ENCODE data around the gene PDSS1. TPM values are rescaled to one million over a fixed set of nuclear protein-coding genes. Genes with fewer than 3 reads are reported as not detected.

The PDSS1 gene
- total RNA-seq, 2 experiments from 2014 or later: 30.2 to 30.7 TPM

DNA sequence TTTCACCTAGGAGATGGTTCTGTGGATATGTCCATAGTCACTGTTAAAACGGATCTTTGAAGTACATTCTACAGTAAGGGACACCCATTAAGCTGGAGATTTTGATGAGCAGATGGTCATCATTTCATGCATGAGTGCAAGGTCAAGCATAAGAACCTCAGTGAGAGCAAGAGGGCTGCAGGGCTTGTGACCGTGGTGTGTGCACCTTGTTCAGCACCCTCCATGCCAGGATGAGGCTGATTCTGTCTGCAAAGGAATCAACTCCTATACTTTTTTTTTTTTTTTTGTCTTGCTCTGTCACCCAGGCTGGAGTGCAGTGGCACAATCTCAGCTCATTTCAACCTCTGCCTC, 17.6 kb downstream of the PDSS1 start:
- no peak overlapping the region for H3K4me3 Mint-ChIP-seq
- peaks cover 25% of the 10 kb centered on the region for H3K36me3 Mint-ChIP-seq
- no peak overlapping the region for H3K27ac Mint-ChIP-seq

DNA sequence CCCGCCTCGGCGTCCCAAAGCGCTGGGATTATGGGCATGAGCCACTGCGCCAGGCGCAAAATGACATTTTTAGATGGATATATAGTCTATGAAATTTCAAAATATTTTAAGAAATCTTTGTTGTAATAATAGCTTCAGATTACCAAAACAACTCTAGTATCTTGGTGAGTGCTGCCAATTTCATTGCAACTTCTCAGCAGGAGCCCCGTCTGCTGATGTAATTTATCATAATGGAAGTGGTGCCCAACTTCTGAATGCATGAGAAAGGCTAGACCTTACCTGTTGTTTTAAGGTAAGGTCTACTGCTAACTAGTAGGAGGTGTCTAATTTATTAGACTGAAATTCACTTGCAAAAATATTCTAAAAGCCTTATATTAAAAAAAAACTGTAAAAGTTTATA, 20.0 kb downstream of the PDSS1 start:
- Mint-ChIP-seq H3K9me3 (no peaks in the 10 kb centered on the region), H3K4me3 (no peak overlapping the region), H3K4me1 (peaks cover 3% of the 10 kb centered on the region), H3K27me3 (no peaks in the 10 kb centered on the region), H3K27ac (no peak overlapping the region), H3K36me3 (peaks cover 17% of the 10 kb centered on the region)
- DNase-seq: no peak

More for the DNA sequence above, 17.6 kb downstream of the PDSS1 start:
- H3K27me3 Mint-ChIP-seq: no peaks in the 10 kb centered on the region
- no peak for DNase-seq
- peaks cover 1% of the 10 kb centered on the region for H3K4me1 Mint-ChIP-seq
- H3K9me3 Mint-ChIP-seq: no peaks in the 10 kb centered on the region

DNA sequence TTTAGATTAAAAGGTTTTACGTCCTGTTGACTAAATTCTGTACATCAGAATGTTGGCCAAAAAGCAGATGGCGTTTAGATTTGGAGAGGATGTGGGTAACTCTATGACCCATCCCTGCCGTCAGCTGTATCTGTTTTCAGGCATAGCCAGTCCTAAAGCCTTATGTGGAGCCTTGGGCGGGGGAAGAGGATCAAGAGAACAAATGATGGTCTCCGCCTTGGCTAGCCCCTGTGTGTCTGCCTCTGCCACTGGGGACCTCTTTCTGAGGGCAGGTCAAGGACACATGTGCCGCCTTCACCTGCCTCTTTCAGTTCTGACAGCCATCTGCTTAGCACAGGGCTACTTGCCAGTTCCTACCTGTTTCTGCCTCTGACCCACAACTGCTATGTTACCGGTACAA, 24.1 kb downstream of the PDSS1 start:
- H3K4me3 Mint-ChIP-seq: no peak overlapping the region
- DNase-seq: no peak
- H3K4me1 Mint-ChIP-seq: peaks cover 3% of the 10 kb centered on the region
- no peaks in the 10 kb centered on the region for H3K9me3 Mint-ChIP-seq
- H3K27ac Mint-ChIP-seq: no peak overlapping the region
- H3K36me3 Mint-ChIP-seq: peaks cover 15% of the 10 kb centered on the region
- no peaks in the 10 kb centered on the region for H3K27me3 Mint-ChIP-seq

DNA sequence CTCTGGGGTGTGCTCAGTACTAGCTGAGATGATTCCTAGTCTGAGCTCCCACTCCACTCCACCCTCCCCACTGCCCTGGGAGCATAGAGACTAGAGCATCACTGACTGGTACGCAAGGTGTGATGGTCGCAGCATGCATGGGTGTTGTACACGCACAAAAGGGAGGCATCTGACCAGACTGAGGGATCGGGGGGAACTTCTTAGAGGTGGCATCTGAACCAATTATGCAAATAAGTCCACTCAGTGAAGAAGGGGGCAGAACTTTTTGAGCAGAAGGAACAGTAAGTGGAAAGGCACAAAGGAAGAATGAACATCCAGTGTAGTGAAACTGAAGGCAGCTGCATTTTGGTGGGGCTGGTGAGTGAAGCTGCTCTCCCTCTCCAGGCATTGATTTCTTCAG, 25.5 kb downstream of the PDSS1 start:
- H3K27ac Mint-ChIP-seq: no peak overlapping the region

DNA sequence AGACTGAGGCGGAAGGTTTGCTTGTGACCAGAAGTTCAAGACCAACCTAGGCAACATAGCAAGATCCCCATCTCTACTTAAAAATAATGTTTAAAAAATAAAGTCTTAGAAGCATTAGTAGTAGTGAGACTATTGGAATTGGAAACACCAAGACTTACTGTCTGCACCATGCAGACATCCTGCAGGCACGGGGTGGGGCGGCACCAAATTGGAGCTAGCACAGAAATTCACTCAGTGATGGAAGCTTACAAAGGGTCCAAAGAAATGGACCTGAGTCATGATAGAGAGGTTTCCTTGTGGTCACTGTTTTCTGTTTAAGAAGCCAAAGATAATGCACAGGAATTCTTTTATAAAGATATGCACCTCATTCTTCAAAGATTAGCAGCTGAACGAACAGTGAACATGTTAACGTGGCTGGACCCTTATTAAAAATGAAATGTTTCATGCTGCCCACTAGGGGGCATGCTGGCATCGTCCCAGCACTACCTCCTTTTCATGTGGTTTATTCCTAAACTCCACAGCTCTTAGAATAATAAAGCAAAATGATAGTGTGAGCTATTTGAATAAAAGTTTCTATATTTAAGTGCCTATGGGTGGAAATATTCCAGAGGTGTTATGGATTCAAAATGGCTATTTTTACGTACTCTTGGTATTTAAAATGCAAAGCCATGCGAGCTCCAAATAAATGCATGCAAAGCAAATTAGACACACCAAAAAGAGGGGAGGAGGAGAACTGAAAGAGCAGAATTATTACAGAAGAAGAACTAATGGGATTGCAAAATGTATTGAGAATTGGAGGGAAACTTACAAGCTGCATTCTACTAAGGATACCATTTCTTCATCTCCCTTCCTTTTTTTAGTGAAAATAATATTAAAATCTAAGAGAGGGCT, 28.6 kb downstream of the PDSS1 start:
- DNase-seq: peak; percentile 25
- H3K36me3 Mint-ChIP-seq: peaks cover 24% of the 10 kb centered on the region
- H3K9me3 Mint-ChIP-seq: no peaks in the 10 kb centered on the region
- H3K27ac Mint-ChIP-seq: no peak overlapping the region
- no peak overlapping the region for H3K4me3 Mint-ChIP-seq
- peaks cover 2% of the 10 kb centered on the region for H3K4me1 Mint-ChIP-seq
- H3K27me3 Mint-ChIP-seq: no peaks in the 10 kb centered on the region

More for the DNA sequence above, 25.5 kb downstream of the PDSS1 start:
- H3K4me3 Mint-ChIP-seq: no peak overlapping the region
- no peaks in the 10 kb centered on the region for H3K9me3 Mint-ChIP-seq
- H3K4me1 Mint-ChIP-seq: peaks cover 3% of the 10 kb centered on the region
- DNase-seq: no peak
- H3K36me3 Mint-ChIP-seq: peaks cover 19% of the 10 kb centered on the region
- H3K27me3 Mint-ChIP-seq: no peaks in the 10 kb centered on the region

DNA sequence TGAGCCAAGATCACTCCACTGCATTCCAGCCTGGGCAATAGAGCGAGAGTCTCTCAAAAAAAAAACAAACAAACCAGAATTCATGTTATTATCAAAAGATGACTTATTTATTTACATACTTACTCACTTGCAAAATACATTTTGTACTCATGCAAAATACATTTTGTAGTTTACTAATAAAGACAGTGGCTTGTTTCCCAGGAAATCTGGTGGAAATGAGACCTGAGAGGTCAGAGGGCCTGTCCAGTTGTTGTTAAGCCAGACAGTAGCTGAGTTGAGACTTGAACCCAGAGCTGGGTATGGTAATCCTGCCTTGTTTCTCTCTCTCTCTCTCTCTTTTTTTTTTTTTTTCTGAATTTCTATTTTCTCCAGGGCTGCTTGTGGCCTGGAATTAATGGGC, 29.5 kb downstream of the PDSS1 start:
- H3K36me3 Mint-ChIP-seq: peaks cover 21% of the 10 kb centered on the region
- DNase-seq: no peak
- no peaks in the 10 kb centered on the region for H3K27me3 Mint-ChIP-seq
- H3K27ac Mint-ChIP-seq: no peak overlapping the region
- H3K4me3 Mint-ChIP-seq: no peak overlapping the region
- no peaks in the 10 kb centered on the region for H3K9me3 Mint-ChIP-seq
- H3K4me1 Mint-ChIP-seq: no peaks in the 10 kb centered on the region

DNA sequence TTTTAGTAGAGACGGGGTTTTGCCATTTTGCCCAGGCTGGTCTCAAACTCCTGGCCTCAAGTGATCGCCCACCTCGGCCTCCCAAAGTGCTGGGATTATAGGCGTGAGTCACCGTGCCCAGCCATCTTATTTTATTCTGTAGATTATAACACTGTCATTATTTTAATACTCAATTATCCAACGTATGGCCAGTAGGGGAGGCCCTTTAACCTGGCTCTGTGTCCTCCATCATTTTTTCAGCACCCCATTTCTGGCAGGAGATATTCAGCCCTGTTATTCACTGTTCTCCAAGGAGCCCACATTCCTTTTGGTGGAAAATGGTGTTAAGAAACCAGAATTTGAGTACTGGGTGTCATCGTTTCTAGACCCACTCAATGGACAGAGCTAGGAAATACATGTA, 31.5 kb downstream of the PDSS1 start:
- no peak overlapping the region for H3K4me3 Mint-ChIP-seq
- no peaks in the 10 kb centered on the region for H3K27me3 Mint-ChIP-seq
- no peak overlapping the region for H3K27ac Mint-ChIP-seq
- no peaks in the 10 kb centered on the region for H3K9me3 Mint-ChIP-seq
- H3K36me3 Mint-ChIP-seq: peaks cover 27% of the 10 kb centered on the region
- no peak for DNase-seq
- H3K4me1 Mint-ChIP-seq: no peaks in the 10 kb centered on the region

DNA sequence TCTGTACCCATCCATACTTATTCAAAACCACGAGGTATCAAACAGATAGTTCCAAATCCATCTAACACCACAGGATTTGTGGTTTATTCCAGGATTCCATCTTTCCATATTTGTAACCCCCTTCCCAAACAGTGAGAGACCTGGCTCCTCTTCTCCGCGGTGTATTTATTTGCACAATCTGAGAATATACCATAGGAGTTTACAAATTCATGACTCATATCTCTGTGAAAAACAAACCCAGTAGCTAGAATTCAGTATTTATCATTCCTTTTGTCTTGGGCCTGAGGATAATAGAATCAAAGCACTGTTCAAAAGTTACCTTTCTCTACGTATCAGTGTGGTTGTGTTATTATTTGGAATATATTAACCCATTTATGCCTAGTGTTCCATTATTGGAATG, 31.9 kb downstream of the PDSS1 start:
- no peak overlapping the region for H3K4me3 Mint-ChIP-seq
- H3K36me3 Mint-ChIP-seq: peaks cover 25% of the 10 kb centered on the region

DNA sequence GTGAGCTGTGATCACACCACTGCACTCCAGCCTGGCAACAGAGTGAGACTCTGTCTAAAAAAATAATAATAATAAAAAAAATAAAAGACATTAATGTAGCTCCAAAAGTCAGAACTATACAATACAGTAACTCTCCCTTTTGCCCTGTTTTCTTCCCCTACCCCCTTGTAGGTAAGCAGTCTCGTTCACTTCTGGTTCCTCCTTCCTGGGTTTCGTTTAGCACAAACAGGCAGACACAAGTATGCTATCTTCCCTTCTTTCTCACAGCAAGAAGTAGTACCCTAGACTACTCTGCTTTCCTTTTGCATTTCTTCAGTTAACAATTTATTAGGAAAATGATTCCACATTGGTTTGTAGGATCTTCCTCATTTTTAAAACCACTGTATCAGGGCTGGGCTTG, 33.1 kb downstream of the PDSS1 start:
- Mint-ChIP-seq H3K4me1 (no peaks in the 10 kb centered on the region), H3K9me3 (no peaks in the 10 kb centered on the region), H3K36me3 (peaks cover 29% of the 10 kb centered on the region), H3K27ac (no peak overlapping the region), H3K4me3 (no peak overlapping the region), H3K27me3 (no peaks in the 10 kb centered on the region)
- DNase-seq: no peak

More for the DNA sequence above, 31.9 kb downstream of the PDSS1 start:
- Mint-ChIP-seq H3K27ac (no peak overlapping the region), H3K9me3 (no peaks in the 10 kb centered on the region), H3K4me1 (no peaks in the 10 kb centered on the region), H3K27me3 (no peaks in the 10 kb centered on the region)
- no peak for DNase-seq

DNA sequence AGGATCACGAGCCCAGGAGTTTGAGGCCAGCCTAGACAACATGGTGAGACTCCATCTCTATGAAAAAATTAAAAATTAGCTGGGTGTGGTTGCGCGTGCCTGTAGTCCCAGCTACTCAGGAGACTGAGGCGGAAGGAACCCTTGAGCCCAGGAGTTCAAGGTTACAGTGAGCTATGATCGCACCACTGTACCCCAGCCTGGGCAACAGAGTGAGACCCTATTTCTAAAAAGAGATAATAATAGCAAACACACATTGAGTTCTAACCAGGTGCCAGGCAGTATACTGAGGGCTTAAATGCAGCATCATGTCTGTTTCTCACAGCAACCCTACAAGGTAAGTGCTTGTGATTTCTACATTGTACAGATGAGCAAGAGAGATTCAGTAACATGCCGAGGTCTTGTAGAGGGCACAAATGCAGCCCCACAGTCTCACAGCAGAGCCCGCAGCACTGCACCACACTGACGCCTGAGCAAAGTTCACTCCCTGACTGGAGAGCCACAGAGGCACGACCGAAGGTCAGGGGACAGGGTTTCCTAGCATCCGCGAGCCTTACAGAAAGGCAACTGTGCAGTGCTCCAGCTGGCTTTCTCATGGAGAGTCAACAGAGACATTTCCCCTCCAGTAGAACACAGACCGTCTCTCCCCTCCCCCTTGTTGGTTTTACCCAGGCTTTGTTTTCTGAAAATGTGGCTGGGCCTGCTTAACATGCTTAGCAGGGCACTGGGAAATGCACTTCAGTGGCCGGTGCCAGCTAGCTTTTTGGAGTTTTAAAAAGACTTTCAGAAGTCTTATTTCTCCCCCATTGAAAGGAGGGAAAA, 36.5 kb downstream of the PDSS1 start:
- H3K9me3 Mint-ChIP-seq: no peaks in the 10 kb centered on the region
- peaks cover 18% of the 10 kb centered on the region for H3K4me1 Mint-ChIP-seq
- H3K27me3 Mint-ChIP-seq: no peaks in the 10 kb centered on the region
- H3K4me3 Mint-ChIP-seq: no peak overlapping the region
- H3K27ac Mint-ChIP-seq: no peak overlapping the region
- peaks cover 33% of the 10 kb centered on the region for H3K36me3 Mint-ChIP-seq
- DNase-seq: no peak

DNA sequence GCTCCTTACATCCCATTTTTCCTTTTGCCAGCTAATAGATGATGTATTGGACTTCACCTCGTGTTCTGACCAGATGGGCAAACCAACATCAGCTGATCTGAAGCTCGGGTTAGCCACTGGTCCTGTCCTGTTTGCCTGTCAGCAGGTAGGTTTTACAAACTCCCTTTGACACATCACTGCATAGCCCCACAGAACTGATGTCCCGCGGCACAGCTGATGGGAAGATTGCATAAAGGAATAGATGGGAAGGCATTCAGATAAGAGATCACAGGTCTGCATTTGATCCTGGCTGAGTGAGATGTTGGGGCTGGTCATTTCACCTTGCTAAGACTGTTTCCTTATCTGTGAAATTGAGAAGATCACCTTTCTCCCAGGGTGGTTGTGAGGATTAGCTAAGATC, 37.9 kb downstream of the PDSS1 start:
- H3K27ac Mint-ChIP-seq: no peak overlapping the region
- H3K4me3 Mint-ChIP-seq: no peak overlapping the region
- no peaks in the 10 kb centered on the region for H3K9me3 Mint-ChIP-seq
- H3K4me1 Mint-ChIP-seq: peaks cover 20% of the 10 kb centered on the region
- H3K36me3 Mint-ChIP-seq: peaks cover 36% of the 10 kb centered on the region
- no peaks in the 10 kb centered on the region for H3K27me3 Mint-ChIP-seq
- DNase-seq: no peak

DNA sequence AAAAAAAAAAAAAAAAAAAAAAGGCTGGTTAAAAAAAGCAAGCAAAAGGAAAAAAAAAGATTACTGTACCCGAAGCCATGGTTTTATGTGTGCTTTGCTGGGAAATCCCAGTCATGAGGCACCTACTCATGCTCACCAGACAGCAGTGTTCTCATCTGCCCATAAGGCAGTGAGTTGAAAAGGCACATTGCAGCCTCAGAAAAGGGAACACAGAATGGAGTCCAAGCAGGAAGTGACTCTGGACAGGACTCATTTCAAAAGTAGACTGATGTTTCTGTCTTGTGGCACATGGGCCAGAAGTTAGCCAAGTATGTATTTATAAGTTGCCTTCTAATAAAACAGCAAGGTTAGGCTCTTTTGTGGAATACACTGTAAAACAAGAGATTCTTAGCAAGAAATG, 40.2 kb downstream of the PDSS1 start:
- DNase-seq: peak; percentile 18
- Mint-ChIP-seq H3K4me3 (no peak overlapping the region), H3K27ac (peak overlapping the region; percentile 75), H3K9me3 (no peaks in the 10 kb centered on the region), H3K36me3 (peaks cover 51% of the 10 kb centered on the region), H3K4me1 (peaks cover 20% of the 10 kb centered on the region), H3K27me3 (no peaks in the 10 kb centered on the region)

DNA sequence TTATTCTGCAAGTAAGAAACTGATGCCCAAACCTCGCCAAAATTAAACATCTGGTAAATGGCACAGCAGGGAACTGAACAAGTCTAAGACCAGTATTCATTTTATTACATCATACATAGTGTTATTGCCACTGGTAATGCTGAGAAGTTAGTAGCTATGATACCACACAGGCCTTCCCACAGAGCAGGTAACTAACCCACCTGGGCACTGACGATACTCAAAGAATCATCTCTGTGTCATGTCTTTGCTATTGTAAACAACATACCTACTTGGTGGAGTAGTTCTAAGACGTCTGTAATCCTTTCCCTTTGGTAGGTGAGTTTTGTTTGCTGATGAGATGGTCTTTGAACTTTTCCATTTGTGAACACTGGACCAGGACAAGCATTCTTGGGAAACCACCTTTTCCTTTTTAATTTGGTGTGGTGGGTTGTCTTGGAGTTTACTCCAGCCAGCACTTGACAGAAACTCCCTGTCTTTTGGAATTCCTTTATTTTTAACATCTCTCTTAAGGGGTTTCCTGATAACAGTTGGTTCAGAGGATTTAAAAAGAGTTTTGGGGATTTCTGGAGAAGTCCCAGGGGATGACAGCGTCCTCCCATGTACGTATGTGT, 40.9 kb downstream of the PDSS1 start:
- Mint-ChIP-seq H3K4me1 (peaks cover 20% of the 10 kb centered on the region), H3K9me3 (no peaks in the 10 kb centered on the region), H3K36me3 (peaks cover 51% of the 10 kb centered on the region), H3K27me3 (no peaks in the 10 kb centered on the region), H3K27ac (peak overlapping the region; percentile 69), H3K4me3 (no peak overlapping the region)
- DNase-seq: no peak

DNA sequence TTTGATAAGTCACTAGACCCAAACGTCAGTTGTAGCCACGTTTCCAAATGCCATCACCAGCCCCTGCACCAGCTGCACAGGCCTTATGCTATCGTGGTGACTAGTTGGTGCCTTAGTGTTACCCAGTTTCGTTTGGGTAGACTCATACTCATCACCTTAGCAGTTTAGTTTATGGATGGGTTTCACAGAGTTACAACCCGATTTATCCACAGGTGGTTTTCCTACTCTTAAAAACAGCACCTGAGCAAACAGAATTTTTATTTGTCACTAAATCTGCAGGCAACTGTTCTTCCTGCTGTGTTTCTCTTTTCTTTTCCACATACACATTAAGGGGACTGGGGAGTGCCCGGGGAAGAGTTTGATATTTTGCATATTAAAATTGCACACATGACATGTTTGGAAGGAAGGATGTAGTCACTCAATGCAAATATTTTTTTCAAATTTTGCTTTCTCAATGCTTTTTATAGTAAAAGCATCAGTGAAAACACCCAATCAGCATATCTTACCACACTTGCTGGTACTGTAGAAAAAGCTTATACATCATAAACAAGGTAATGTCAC, 41.6 kb downstream of the PDSS1 start:
- H3K4me1 Mint-ChIP-seq: peaks cover 20% of the 10 kb centered on the region
- peaks cover 2% of the 10 kb centered on the region for H3K9me3 Mint-ChIP-seq
- H3K27ac Mint-ChIP-seq: peak overlapping the region; percentile 66
- H3K36me3 Mint-ChIP-seq: peaks cover 53% of the 10 kb centered on the region
- H3K4me3 Mint-ChIP-seq: no peak overlapping the region
- DNase-seq: no peak
- no peaks in the 10 kb centered on the region for H3K27me3 Mint-ChIP-seq

DNA sequence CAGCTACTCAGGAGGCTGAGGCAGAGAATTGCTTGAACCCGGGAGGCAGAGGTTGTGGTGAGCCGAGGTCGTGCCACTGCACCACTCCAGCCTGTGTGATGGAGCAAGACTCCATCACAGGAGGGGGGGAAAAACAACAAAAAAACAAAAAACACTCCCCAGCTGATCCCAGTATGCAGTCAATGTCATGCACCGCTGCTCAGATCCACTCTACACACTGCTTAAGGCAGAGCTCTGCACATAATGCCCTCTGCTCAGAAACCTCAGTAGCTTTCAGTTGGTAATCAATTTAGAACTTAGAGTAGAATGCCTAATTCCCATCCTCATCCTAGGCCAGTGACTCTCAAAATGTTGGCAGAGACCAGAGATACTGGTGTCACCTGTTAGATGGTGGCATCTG, 43.9 kb downstream of the PDSS1 start:
- peaks cover 2% of the 10 kb centered on the region for H3K9me3 Mint-ChIP-seq
- peaks cover 57% of the 10 kb centered on the region for H3K36me3 Mint-ChIP-seq
- H3K4me3 Mint-ChIP-seq: no peak overlapping the region
- no peaks in the 10 kb centered on the region for H3K27me3 Mint-ChIP-seq
- peaks cover 21% of the 10 kb centered on the region for H3K4me1 Mint-ChIP-seq
- peak overlapping the region; percentile 70 for H3K27ac Mint-ChIP-seq
- DNase-seq: no peak

Measured in activated naive CD8-positive, alpha-beta T cell treated with anti-CD3 and anti-CD28 coated beads for 36 hours (primary cell).